H1 (cell line): Measurements from ENCODE around the gene DISP3. TPM values are rescaled to one million over a fixed set of nuclear protein-coding genes. Genes with fewer than 3 reads are reported as not detected.

Source experiments
- CTCF ChIA-PET: fragments of 300-600 bp; sonication (Branson Sonifier 250); formaldehyde crosslinking; loops from one replicate; lab custom pipeline; 2021; ENCODE audit not compliant: partially characterized antibody; lab: Charles Lee
- POLR2A ChIA-PET: fragments of 300-600 bp; sonication (Branson Sonifier 250); formaldehyde crosslinking; loops from one replicate; lab custom pipeline; 2021; ENCODE audit warnings: inconsistent platforms; ENCODE audit not compliant: partially characterized antibody; lab: Charles Lee
- DNase-seq, 2 experiments: peaks; one replicate each; pipeline versions ENCODE4 v3.0.0 to v3.0.0-alpha.2; 2010 to 2022; ENCODE audit warnings: low spot score in 2 of 2, low read depth in 1 of 2, mixed read lengths in 1 of 2
- FAIRE-seq: peaks from 2 replicates; lab custom pipeline; 2011; peaks lifted over from hg19 to GRCh38; lab: Jason Lieb, UNC
- H2AFZ ChIP-seq: 2 replicates; pipeline ENCODE4 v1.8.1; 2012; ENCODE audit warnings: low read length, inconsistent platforms
- H2AK5ac ChIP-seq: 2 replicates; pipeline ENCODE4 v1.6.1; 2013; ENCODE audit warnings: low read depth, low read length
- H2BK120ac ChIP-seq: replicated peaks from 2 replicates; pipeline ENCODE3; 2013; ENCODE audit warnings: low read depth, low read length, inconsistent platforms
- H2BK12ac ChIP-seq: 2 replicates; pipeline ENCODE4 v1.6.1; 2013; ENCODE audit warnings: low read depth, low read length
- H2BK15ac ChIP-seq: 2 replicates; pipeline ENCODE4 v1.6.1; 2013; ENCODE audit warnings: low read length
- H2BK20ac ChIP-seq: 2 replicates; pipeline ENCODE4 v1.6.1; 2013; ENCODE audit warnings: low read length
- H2BK5ac ChIP-seq: 2 replicates; pipeline ENCODE4 v1.6.1; 2013; ENCODE audit warnings: low read depth, low read length
- H3K14ac ChIP-seq: 2 replicates; pipeline ENCODE4 v1.6.1; 2013; ENCODE audit warnings: inconsistent platforms; ENCODE audit not compliant: insufficient read length
- H3K18ac ChIP-seq: 2 replicates; pipeline ENCODE4 v1.6.1; 2013; ENCODE audit warnings: low read length; ENCODE audit errors: extremely low read depth
- H3K23ac ChIP-seq: 2 replicates; pipeline ENCODE4 v1.6.1; 2013; ENCODE audit warnings: inconsistent platforms; ENCODE audit not compliant: insufficient read length
- H3K23me2 ChIP-seq: 2 replicates; pipeline ENCODE4 v1.6.1; 2013; ENCODE audit warnings: low read depth, low read length
- H3K27ac ChIP-seq: 2 replicates; pipeline ENCODE4 v1.6.1; 2011; ENCODE audit warnings: low read depth, low read length, inconsistent platforms
- H3K27me3 ChIP-seq, 4 experiments: replicated peaks in 1 of 4; 1 replicate in 1 of 4; 2 replicates in 3 of 4; pipeline versions ENCODE4 v1.6.1 to v1.8.1; 2011 to 2013; ENCODE audit warnings: low read length in 3 of 4, mild to moderate bottlenecking in 3 of 4, inconsistent platforms in 2 of 4, mixed read lengths in 2 of 4, moderate library complexity in 1 of 4; ENCODE audit not compliant: control insufficient read depth in 3 of 4, insufficient read depth in 3 of 4; ENCODE audit errors: extremely low read depth in 1 of 4
- H3K36me3 ChIP-seq, 4 experiments: 2 replicates each; pipeline versions ENCODE4 v1.6.1 to v1.8.1; 2011 to 2013; ENCODE audit warnings: mild to moderate bottlenecking in 4 of 4, low read length in 3 of 4, moderate library complexity in 2 of 4, control low read depth in 1 of 4, inconsistent platforms in 1 of 4; ENCODE audit not compliant: insufficient read depth in 4 of 4, control insufficient read depth in 2 of 4
- H3K4ac ChIP-seq: replicated peaks from 2 replicates; pipeline ENCODE3; 2013; ENCODE audit warnings: low read length, low read depth, mixed read lengths, inconsistent platforms; ENCODE audit not compliant: insufficient read length
- H3K4me1 ChIP-seq, 4 experiments: replicated peaks in 1 of 4; 1 replicate in 1 of 4; 2 replicates in 3 of 4; pipeline versions ENCODE4 v1.6.1 to v1.8.1; 2011 to 2013; ENCODE audit warnings: low read length in 3 of 4, inconsistent platforms in 2 of 4, mixed read lengths in 1 of 4; ENCODE audit not compliant: insufficient read depth in 4 of 4, control insufficient read depth in 3 of 4
- H3K4me2 ChIP-seq, 2 experiments: 2 replicates each; pipeline versions ENCODE4 v1.6.1 to v1.8.1; 2011 to 2013; ENCODE audit warnings: low read depth in 2 of 2, low read length in 2 of 2, control low read depth in 1 of 2, inconsistent platforms in 1 of 2, mild to moderate bottlenecking in 1 of 2; ENCODE audit not compliant: insufficient read depth in 1 of 2
- H3K4me3 ChIP-seq, 4 experiments: fragments of 200-600, 300-600 bp in 1 of 4; sonication (generic), shearing (Covaris generic), sonication (Bioruptor Twin) in 1 of 4; 2 replicates each; pipeline versions ENCODE4 v1.5.1 to v1.8.1; 2011 to 2016; ENCODE audit warnings: low read length in 4 of 4, low read depth in 3 of 4, control low read depth in 2 of 4, inconsistent platforms in 2 of 4, mild to moderate bottlenecking in 2 of 4, mixed read lengths in 1 of 4, moderate library complexity in 1 of 4; ENCODE audit not compliant: insufficient read depth in 2 of 4; ENCODE audit errors: extremely low read depth in 1 of 4
- H3K56ac ChIP-seq: replicated peaks from 2 replicates; pipeline ENCODE3; 2013; ENCODE audit warnings: low read depth, mild to moderate bottlenecking, mixed read lengths, low read length, inconsistent platforms; ENCODE audit not compliant: insufficient read length
- H3K79me1 ChIP-seq: 2 replicates; pipeline ENCODE4 v1.6.1; 2013; ENCODE audit warnings: low read depth, low read length, control low read depth
- H3K79me2 ChIP-seq, 2 experiments: 2 replicates each; pipeline versions ENCODE4 v1.6.1 to v1.8.1; 2012 to 2013; ENCODE audit warnings: low read length in 2 of 2, mild to moderate bottlenecking in 2 of 2, inconsistent platforms in 1 of 2; ENCODE audit not compliant: insufficient read depth in 2 of 2, control insufficient read depth in 1 of 2
- H3K9ac ChIP-seq, 4 experiments: replicated peaks in 1 of 4; 1 replicate in 1 of 4; 2 replicates in 3 of 4; pipeline versions ENCODE4 v1.6.1 to v1.8.1; 2011 to 2013; ENCODE audit warnings: low read depth in 3 of 4, low read length in 3 of 4, control low read depth in 2 of 4, mild to moderate bottlenecking in 2 of 4, moderate library complexity in 2 of 4, inconsistent platforms in 1 of 4; ENCODE audit errors: extremely low read depth in 1 of 4
- H3K9me3 ChIP-seq, 2 experiments: 2 replicates each; pipeline versions ENCODE4 v1.6.1 to v1.8.1; 2012 to 2013; ENCODE audit warnings: mild to moderate bottlenecking in 2 of 2, moderate library complexity in 2 of 2, control low read depth in 1 of 2, inconsistent platforms in 1 of 2, low read depth in 1 of 2, low read length in 1 of 2, mixed read lengths in 1 of 2; ENCODE audit not compliant: insufficient read depth in 2 of 2
- H4K20me1 ChIP-seq, 2 experiments: replicated peaks in 1 of 2; 2 replicates each; pipeline versions ENCODE3 to v1.8.1; 2011 to 2013; ENCODE audit warnings: inconsistent platforms in 2 of 2, low read length in 2 of 2, mild to moderate bottlenecking in 1 of 2; ENCODE audit not compliant: insufficient read depth in 2 of 2, control insufficient read depth in 1 of 2
- H4K5ac ChIP-seq: 2 replicates; pipeline ENCODE4 v1.6.1; 2013; ENCODE audit warnings: low read length, low read depth, mixed read lengths, inconsistent platforms; ENCODE audit not compliant: insufficient read length
- H4K8ac ChIP-seq: 2 replicates; pipeline ENCODE4 v1.8.0; 2013; ENCODE audit warnings: mild to moderate bottlenecking, moderate library complexity, low read length, inconsistent platforms; ENCODE audit not compliant: insufficient read depth; ENCODE audit errors: extremely low read depth
- H4K91ac ChIP-seq: replicated peaks from 2 replicates; pipeline ENCODE3; 2013; ENCODE audit warnings: low read length, mixed read lengths, inconsistent platforms; ENCODE audit not compliant: insufficient read length
- BRCA1 ChIP-seq: IDR thresholded peaks from 2 replicates; pipeline ENCODE4 v1.6.1; 2012; ENCODE audit warnings: low read depth, low read length, improper control_type of control experiment
- CBX5 ChIP-seq: fragments of 300-800, 300-1000 bp; sonication (generic); IDR thresholded peaks from 2 replicates; pipeline ENCODE4 v1.7.1; 2016; ENCODE audit warnings: antibody characterized with exemption, low read length, low read depth
- CHD1 ChIP-seq: IDR thresholded peaks from 2 replicates; pipeline ENCODE4 v1.6.1; 2012; ENCODE audit warnings: low read depth, low read length, improper control_type of control experiment
- CHD2 ChIP-seq: IDR thresholded peaks from 2 replicates; pipeline ENCODE4 v1.6.1; 2012; ENCODE audit warnings: low read length, improper control_type of control experiment
- EP300 ChIP-seq, 2 experiments: IDR thresholded peaks; 1 replicate in 1 of 2; 2 replicates in 1 of 2; pipeline ENCODE4 v1.6.1; 2011 to 2012; ENCODE audit warnings: low read depth in 2 of 2, low read length in 2 of 2, mild to moderate bottlenecking in 2 of 2, borderline replicate concordance in 1 of 2, inconsistent platforms in 1 of 2, moderate library complexity in 1 of 2
- RAD21 ChIP-seq, 2 experiments: IDR thresholded peaks in 1 of 2; conservative IDR thresholded peaks in 1 of 2; 2 replicates each; pipeline ENCODE4 v1.6.1; 2011; ENCODE audit warnings: low read depth in 2 of 2, low read length in 2 of 2, improper control_type of control experiment in 1 of 2, inconsistent platforms in 1 of 2, mild to moderate bottlenecking in 1 of 2, moderate library complexity in 1 of 2
- RFX5 ChIP-seq: IDR thresholded peaks from 2 replicates; pipeline ENCODE4 v1.6.1; 2011; ENCODE audit warnings: low read depth, low read length, improper control_type of control experiment, borderline replicate concordance
- SP1 ChIP-seq: IDR thresholded peaks from 2 replicates; pipeline ENCODE4 v1.6.1; 2011; ENCODE audit warnings: low read depth, low read length
- SP4 ChIP-seq: IDR thresholded peaks from 2 replicates; pipeline ENCODE4 v1.6.1; 2012; ENCODE audit warnings: low read length, inconsistent platforms
- TBP ChIP-seq: IDR thresholded peaks from 2 replicates; pipeline ENCODE4 v1.6.1; 2011; ENCODE audit warnings: low read depth, low read length, improper control_type of control experiment
- USF2 ChIP-seq: IDR thresholded peaks from 2 replicates; pipeline ENCODE4 v1.6.1; 2011; ENCODE audit warnings: low read length, improper control_type of control experiment
- WGBS, 2 experiments: shearing (Covaris generic) in 1 of 2; methylation state at CpG; one replicate each; pipeline versions ENCODE4 v1.1.6 to v1.1.7; 2013 to 2015; ENCODE audit warnings: low lambda C conversion rate in 2 of 2, mixed read lengths in 2 of 2, inconsistent platforms in 1 of 2, low coverage in 1 of 2, missing lambda C conversion rate in 1 of 2; ENCODE audit not compliant: insufficient replicate concordance in 2 of 2, insufficient coverage in 1 of 2, insufficient read length in 1 of 2; ENCODE audit errors: extremely low coverage in 1 of 2, missing lambda C conversion rate in 1 of 2; 5-methylcytosine and 5-hydroxymethylcytosine counted together
- polyA plus RNA-seq, 7 experiments: library from polyadenylated mRNA; depleted of rRNA in 3 of 7; stranded (reverse) in 5 of 7; unstranded in 2 of 7; fragments of >200 nt in 5 of 7; fragments of 200-250 nt in 2 of 7; gene quantifications; 1 replicate in 5 of 7; 2 replicates in 1 of 7; 4 replicates in 1 of 7; pipeline versions ENCODE4 v1.2.1 to v1.2.3, GENCODE V29; 2011 to 2013; ENCODE audit warnings: missing spikeins in 2 of 7, mixed read lengths in 2 of 7
- total RNA-seq: library from RNA; stranded (reverse); fragmentation: NEBNext Ultra II Directional; extraction: Animal tissue kit (Norgen Biotek cat#: 25700); gene quantifications from 2 replicates; pipeline ENCODE4 v1.2.1, GENCODE V29; 2021

The DISP3 gene
- total and polyA plus RNA-seq, 2 of the 8 experiments (the other 6 are each of a cell fraction or from before 2014, with no cell fraction given) = 3.4 to 4.6 TPM

- Histone ChIP-seq H3K27ac (no peak overlapping the region), H4K20me1 (no peaks in the 10 kb centered on the region), H3K4me1 (peaks cover 0 to 3% (median 1%) of the 10 kb centered on the region in 4 experiments; a peak in 2 of 7 replicates), H2AK5ac (no peak overlapping the region), H3K18ac (no peak overlapping the region), H3K79me2 (no peaks in the 10 kb centered on the region), H2AFZ (no peak overlapping the region), H3K9ac (no peak overlapping the region), H3K56ac (no peak overlapping the region), H3K4me3 (no peak overlapping the region), H2BK20ac (no peak overlapping the region), H2BK12ac (no peak overlapping the region), H3K9me3 (peaks cover 12 to 29% of the 10 kb centered on the region in 2 experiments), H3K36me3 (peaks cover 0 to 29% (median 10%) of the 10 kb centered on the region in 4 experiments; a peak in 5 of 8 replicates), H3K27me3 (no peaks in the 10 kb centered on the region), H3K79me1 (no peaks in the 10 kb centered on the region), H4K8ac (no peak overlapping the region), H4K5ac (no peak overlapping the region), H4K91ac (no peak overlapping the region), H3K23me2 (no peaks in the 10 kb centered on the region), H3K14ac (no peak overlapping the region), H3K4ac (no peak overlapping the region), H2BK5ac (no peak overlapping the region), H3K23ac (no peak overlapping the region), H3K4me2 (no peak overlapping the region), H2BK15ac (no peak overlapping the region), H2BK120ac (no peak overlapping the region)
- CTCF ChIA-PET = interaction anchor here (1.1 to 1.4 kb wide), 4 partner anchors 17 to 140 kb away, joined by 3 to 4 read pairs (median 4); no protein-coding TSS in a partner anchor
- 88% methylated on average over 2 of the region's 2 CpGs; no CpG with 5 or more reads in 1 of the 2 experiments for WGBS, 2 experiments
- POLR2A ChIA-PET = no interaction called here
- FAIRE-seq = no peak
- DNase-seq = no peak
- TF ChIP-seq EP300 (IDR thresholded peaks at IDR 0.05; ENCODE audit: borderline replicate concordance in 1 of 2, low read depth in 2 of 2, low read length in 2 of 2) (no peak), SP1 (no peak), CHD1 (no peak), RFX5 (no peak), CHD2 (no peak), SP4 (no peak), RAD21 (IDR thresholded peaks at IDR 0.05 in 1 of 2, conservative IDR thresholded peaks at IDR 0.05 in 1 of 2; ENCODE audit: low read depth in 2 of 2, low read length in 2 of 2) (no peak), TBP (no peak), CBX5 (no peak), USF2 (no peak), BRCA1 (no peak)
Observed at GRCh38 chr1:11505591-11506538, 26.9 kb downstream of the DISP3 start.
